Effector CD8-positive, alpha-beta T cell (primary cell): ENCODE results near the gene TOR1AIP1.
"Not testable (repeated sequence)": the region's sequence is repeated elsewhere in the genome, so short reads cannot be mapped to it uniquely, and the experiment has no call there.

Source experiments
- DNase-seq: peaks from one replicate; lab custom pipeline; 2025; lab: John Stamatoyannopoulos, UW
- total RNA-seq, 4 experiments: gene quantifications; one replicate each; lab custom pipeline; 2026; lab: John Stamatoyannopoulos, UW

The TOR1AIP1 gene, protein sequence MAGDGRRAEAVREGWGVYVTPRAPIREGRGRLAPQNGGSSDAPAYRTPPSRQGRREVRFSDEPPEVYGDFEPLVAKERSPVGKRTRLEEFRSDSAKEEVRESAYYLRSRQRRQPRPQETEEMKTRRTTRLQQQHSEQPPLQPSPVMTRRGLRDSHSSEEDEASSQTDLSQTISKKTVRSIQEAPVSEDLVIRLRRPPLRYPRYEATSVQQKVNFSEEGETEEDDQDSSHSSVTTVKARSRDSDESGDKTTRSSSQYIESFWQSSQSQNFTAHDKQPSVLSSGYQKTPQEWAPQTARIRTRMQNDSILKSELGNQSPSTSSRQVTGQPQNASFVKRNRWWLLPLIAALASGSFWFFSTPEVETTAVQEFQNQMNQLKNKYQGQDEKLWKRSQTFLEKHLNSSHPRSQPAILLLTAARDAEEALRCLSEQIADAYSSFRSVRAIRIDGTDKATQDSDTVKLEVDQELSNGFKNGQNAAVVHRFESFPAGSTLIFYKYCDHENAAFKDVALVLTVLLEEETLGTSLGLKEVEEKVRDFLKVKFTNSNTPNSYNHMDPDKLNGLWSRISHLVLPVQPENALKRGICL
- 104 to 139 (median 109) reads per million in 4 experiments for total RNA-seq

DNA sequence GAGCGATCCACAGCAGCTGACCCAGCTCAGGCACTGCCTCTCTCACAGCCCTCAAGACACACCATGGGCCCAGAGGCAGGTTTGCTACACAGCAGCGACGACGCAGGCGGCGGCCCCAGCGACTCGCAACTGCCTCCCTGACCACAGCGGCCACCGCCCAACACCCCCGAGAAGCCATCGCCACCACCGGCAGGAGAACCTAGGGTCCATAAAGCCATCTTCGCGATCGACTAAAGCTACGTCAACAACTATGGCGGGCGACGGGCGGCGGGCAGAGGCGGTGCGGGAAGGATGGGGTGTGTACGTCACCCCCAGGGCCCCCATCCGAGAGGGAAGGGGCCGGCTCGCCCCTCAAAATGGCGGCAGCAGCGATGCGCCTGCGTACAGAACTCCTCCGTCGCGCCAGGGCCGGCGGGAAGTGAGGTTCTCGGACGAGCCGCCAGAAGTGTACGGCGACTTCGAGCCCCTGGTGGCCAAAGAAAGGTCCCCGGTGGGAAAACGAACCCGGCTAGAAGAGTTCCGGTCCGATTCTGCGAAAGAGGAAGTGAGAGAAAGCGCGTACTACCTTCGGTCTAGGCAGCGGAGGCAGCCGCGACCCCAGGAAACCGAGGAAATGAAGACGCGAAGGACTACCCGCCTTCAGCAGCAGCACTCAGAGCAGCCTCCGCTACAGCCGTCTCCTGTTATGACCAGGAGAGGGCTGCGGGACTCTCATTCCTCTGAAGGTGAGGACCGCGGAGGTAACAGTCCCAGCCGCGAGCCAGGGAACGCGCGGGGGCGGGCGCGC, at the start of gene TOR1AIP1:
Gene TOR1AIP1, plus strand, starts transcription at position 33 of the 787 bp plus-strand sequence. Its CDS starts 218 bp downstream, at position 251.
- peak; percentile 94 for DNase-seq

- not testable (repeated sequence) for DNase-seq
Measured at GRCh38 chr1:179836686-179837445, 45.2 kb upstream of the TOR1AIP1 start.

DNA sequence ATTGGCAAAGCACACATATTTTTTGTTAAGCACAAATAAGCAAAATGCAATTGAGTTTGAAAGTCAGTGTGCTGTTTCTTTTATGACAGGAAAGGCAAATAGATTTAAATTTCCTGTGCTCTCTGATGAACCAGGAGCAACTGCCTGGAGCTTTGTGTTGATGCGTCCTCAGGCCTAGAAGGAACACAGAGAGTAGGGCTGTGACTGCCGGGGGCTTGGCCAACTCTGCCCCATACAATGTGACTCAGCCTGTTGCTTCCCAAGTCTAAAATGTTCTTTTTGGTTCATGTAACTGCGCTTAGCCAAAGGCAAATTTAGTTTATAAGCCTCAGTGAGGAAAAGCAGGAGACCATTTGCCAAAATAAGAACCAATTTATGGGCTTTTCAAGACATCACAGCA, 42.0 kb upstream of the TOR1AIP1 start:
- DNase-seq: no peak

DNA sequence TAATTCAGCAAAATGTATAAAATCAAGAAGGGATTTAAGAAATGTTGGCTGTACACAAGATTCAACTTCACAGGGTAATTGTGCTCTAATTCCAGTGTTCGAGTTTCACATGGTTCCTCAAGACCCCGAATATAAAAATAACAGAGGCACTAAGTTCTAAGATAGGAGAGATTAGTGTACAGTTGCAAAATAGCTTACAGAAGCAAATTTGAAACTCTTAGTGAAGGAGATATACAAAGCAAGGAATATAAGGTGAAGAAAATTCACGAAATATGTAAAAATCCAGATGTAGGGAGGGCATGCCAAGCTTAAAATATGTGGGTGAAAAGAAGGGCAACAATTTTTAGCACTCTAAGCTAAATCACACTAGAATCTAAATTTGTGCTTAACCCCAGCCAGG, 33.9 kb upstream of the TOR1AIP1 start:
- DNase-seq: no peak

DNA sequence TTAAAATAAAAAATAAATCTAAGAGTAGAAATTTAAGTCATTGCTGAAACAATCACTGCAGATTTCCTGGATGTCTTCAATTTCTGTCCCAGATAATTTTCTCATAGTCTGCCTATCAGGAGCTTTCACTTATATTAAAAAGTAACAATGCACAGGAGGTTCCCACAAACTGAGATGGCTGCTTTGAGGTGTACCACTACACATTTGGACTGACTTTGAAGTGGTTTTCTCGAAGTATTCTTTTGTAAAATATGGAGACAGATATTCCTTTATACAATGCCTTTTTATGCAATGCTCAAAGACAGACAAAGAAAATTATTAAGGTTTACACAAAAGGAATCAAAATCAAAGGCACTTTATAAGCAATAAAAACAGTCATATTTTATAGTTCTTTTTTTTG, 29.0 kb upstream of the TOR1AIP1 start:
- no peak for DNase-seq

DNA sequence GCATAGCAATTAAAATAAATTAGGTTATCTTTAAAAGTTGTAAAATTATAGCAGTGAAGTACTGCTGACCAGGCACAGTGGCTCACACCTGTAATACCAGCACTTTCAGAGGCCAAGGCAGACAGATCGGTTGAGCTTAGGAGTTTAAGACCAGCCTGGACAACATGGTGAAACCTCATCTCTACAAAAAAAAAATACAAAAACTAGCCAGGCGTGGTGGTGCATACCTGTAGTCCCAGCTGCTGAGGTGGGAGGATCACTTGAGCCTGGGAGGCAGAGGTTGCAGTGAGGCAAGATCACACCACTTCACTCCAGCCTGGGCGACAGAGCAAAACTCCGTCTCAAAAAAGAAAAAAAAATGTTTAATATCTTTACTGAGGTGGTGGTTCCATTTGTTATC, 26.3 kb upstream of the TOR1AIP1 start:
- not testable (repeated sequence) for DNase-seq

- DNase-seq: no peak
Measured at GRCh38 chr1:179856296-179856695, 25.8 kb upstream of the TOR1AIP1 start.

- no peak for DNase-seq
Measured at GRCh38 chr1:179857009-179857408, 25.1 kb upstream of the TOR1AIP1 start.

DNA sequence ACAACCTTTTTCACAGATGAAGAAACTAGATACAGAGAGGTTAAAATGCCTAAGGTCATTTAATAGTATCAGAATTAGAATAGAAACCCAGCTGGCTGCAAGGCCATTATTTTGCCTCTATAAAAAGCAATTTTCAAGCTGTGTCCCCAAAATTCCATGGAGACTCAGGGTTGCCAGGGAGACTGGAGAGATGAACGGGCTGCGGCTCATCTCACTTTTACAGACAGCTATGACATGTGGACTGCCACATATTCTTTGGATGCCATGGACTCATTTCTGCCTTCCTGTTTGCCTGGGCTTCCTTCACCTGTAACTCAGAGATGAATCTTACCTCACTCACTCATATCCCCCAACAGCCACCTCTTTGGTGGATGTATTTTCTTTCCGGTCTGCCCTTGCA, 21.4 kb upstream of the TOR1AIP1 start:
- DNase-seq: no peak

- DNase-seq: no peak
Measured at GRCh38 chr1:179865377-179865776, 16.7 kb upstream of the TOR1AIP1 start.

DNA sequence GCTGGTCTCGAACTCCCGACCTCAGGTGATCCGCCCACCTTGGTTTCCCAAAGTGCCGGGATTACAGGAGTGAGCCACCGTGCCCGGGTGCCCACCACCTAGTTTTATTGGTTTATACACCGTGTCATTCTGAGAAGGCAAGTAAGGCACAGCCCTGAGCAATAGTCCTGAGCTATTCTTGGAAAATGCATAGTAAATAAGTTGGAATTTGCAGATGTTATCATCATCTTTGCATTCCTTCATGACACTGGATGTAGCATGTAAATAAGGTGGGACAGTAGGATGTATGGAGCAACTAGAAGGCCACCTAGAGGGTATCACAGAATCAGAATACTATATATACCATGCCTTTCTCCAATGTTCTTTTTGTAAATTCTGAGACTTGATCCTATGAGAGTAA, 15.5 kb upstream of the TOR1AIP1 start:
- no peak for DNase-seq

DNA sequence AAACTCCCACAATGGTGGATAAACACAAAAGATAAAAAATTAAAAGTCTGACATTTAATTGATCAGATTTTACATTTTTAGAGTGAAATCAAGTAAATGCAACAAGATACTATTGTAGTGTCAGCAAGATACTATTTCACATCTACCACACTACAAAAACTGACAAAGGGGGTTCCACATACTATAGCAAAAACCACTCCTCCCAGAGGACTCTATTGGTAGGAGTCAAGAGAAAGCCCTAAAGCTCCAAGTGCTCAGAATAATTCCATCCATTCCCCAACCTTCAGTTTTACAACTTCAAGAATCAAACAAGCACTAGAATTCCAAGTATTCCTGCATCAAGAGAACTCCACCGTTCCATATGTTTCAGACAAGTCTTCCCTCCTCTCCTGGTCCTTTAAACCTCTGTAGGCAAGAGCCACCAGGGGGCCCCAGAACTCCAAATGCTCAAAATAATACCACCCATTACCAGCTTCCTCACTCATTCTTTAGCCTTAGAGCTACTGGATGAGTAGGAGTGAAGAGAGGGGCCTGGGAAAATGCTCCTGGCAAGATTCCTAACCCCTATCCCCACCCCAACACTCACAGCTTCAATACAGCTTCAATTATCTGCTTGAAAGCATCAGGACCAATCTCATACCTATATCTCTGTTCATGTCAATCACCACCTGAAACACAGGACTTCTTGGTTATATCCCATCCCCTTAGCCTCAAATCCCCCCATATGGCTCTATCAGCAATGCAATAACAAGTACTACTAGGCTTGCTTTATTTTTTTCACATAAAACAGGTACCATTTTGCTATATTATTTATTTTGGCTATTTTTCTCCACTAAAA, 14.4 kb upstream of the TOR1AIP1 start:
- peak; percentile 18 for DNase-seq

- no peak for DNase-seq
Measured at GRCh38 chr1:179870870-179871269, 11.2 kb upstream of the TOR1AIP1 start.

DNA sequence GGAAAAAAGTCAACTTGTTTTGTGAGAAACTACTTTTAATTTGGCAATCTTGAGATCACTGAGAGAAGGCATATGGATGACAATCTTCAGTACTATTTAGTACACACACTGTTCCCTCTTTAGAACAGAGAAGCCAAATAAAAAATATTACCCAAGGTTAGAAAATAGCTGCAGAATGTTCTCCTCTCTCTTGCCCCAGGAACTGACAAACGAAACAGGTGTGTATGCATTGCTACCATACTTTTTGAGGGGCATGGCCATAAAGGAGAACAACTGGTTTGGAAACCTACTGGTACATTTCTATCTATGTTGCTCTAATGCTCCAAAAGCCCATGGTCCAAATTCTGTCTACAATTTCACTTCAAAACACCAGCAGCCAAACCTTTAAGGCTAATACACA, 10.1 kb upstream of the TOR1AIP1 start:
- DNase-seq: no peak

- no peak for DNase-seq
Measured at GRCh38 chr1:179872558-179872957, 9.5 kb upstream of the TOR1AIP1 start.

GRCh38 chr1:179873438-179873851, 8.6 kb upstream of the TOR1AIP1 start:
- no peak for DNase-seq

- no peak for DNase-seq
Measured at GRCh38 chr1:179875596-179876299, 6.3 kb upstream of the TOR1AIP1 start.

GRCh38 chr1:179876300-179876715, 5.8 kb upstream of the TOR1AIP1 start:
- DNase-seq: no peak

DNA sequence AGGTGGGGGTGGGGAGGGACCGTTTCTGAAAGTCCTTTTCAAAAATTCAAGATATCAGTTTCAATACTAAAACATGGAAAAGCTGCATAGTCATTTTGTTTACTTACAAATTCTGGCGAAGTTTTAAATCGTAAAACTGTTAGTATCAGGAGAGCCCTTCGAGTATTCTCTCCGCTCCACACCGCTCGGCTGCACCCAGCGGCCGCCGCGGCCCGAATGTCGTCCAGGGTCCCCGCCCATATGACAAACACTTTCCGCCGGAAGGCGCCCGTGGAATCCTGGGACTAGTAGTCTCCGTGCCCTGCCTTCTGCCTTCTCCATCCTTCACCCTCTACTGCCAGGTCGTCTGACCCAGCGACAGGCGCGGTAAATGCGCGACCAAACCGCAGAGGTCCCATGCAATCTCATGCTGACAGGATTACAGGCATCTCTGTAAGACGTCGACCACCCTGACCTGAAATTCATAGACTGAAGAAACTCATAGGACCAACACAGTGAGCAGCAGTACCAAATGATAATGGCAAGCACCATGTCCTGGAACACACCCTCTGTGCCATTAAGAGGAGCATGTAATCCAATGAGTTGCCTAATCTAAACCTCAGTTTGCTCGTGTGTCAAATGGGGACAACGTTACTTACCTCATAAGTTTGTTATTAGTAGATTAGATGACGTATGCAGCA, 4.4 kb upstream of the TOR1AIP1 start, which contains the start of gene TOR1AIP2:
Gene TOR1AIP2, minus strand, starts transcription at position 218 of the 680 bp plus-strand sequence. CDS start 25,138 bp downstream, outside the sequence.
- DNase-seq: peak; percentile 68
